ENCODE measurements around the gene IQCK.

The IQCK gene

GRCh38 chr16:19872179-19872863 is 154.2 kb downstream of the IQCK start:
- H3K36me3 ChIP-seq (ENCODE audit: insufficient read depth, low read length): no peaks in the 10 kb centered on the region

GRCh38 chr16:19872935-19873334 is 154.9 kb downstream of the IQCK start:
- Histone ChIP-seq H3K4me3 (no peak overlapping the region), H3K27ac (no peak overlapping the region), H3K9ac (ENCODE audit: insufficient read length) (no peak overlapping the region), H3K9me3 (ENCODE audit: low read depth, low read length) (no peaks in the 10 kb centered on the region), H3K36me3 (ENCODE audit: insufficient read depth, low read length) (no peaks in the 10 kb centered on the region)
- TF ChIP-seq EZH2 (IDR thresholded peaks at IDR 0.05) (no peak), POLR2AphosphoS5 (IDR thresholded peaks at IDR 0.05; ENCODE audit: borderline replicate concordance, low read depth, low read length) (no peak), FOXP2 (optimal IDR thresholded peaks at IDR 0.05; ENCODE audit: control extremely low read depth, extremely low read length, insufficient read depth) (no peak)
- no peak for DNase-seq (ENCODE audit: low read depth, low spot score)

More at GRCh38 chr16:19872179-19872863, 154.2 kb downstream of the IQCK start:
- no peaks in the 10 kb centered on the region for H3K9me3 ChIP-seq (ENCODE audit: low read depth, low read length)
- no peak for DNase-seq (ENCODE audit: low read depth, low spot score)
- no peak overlapping the region for H3K4me3 ChIP-seq
- TF ChIP-seq POLR2AphosphoS5 (IDR thresholded peaks at IDR 0.05; ENCODE audit: borderline replicate concordance, low read depth, low read length) (no peak), FOXP2 (optimal IDR thresholded peaks at IDR 0.05; ENCODE audit: control extremely low read depth, extremely low read length, insufficient read depth) (no peak), EZH2 (IDR thresholded peaks at IDR 0.05) (no peak)
- no peak overlapping the region for H3K9ac ChIP-seq (ENCODE audit: insufficient read length)
- no peak overlapping the region for H3K27ac ChIP-seq

- Histone ChIP-seq H3K36me3 (ENCODE audit: insufficient read depth, low read length) (no peaks in the 10 kb centered on the region), H3K27ac (no peak overlapping the region), H3K9ac (ENCODE audit: insufficient read length) (no peak overlapping the region), H3K4me3 (no peak overlapping the region), H3K9me3 (ENCODE audit: low read depth, low read length) (no peaks in the 10 kb centered on the region)
- DNase-seq (ENCODE audit: low read depth, low spot score): no peak
- TF ChIP-seq EZH2 (IDR thresholded peaks at IDR 0.05): no peak
- no peak for TF ChIP-seq FOXP2 (optimal IDR thresholded peaks at IDR 0.05; ENCODE audit: control extremely low read depth, extremely low read length, insufficient read depth)
- no peak for TF ChIP-seq POLR2AphosphoS5 (IDR thresholded peaks at IDR 0.05; ENCODE audit: borderline replicate concordance, low read depth, low read length)
These were observed 156.0 kb downstream of the IQCK start for GRCh38 chr16:19874026-19874425.

- Histone ChIP-seq H3K4me3 (no peak overlapping the region), H3K9ac (ENCODE audit: insufficient read length) (no peak overlapping the region), H3K27ac (no peak overlapping the region), H3K9me3 (ENCODE audit: low read depth, low read length) (no peaks in the 10 kb centered on the region), H3K36me3 (ENCODE audit: insufficient read depth, low read length) (no peaks in the 10 kb centered on the region)
- no peak for TF ChIP-seq EZH2 (IDR thresholded peaks at IDR 0.05)
- no peak for TF ChIP-seq POLR2AphosphoS5 (IDR thresholded peaks at IDR 0.05; ENCODE audit: borderline replicate concordance, low read depth, low read length)
- TF ChIP-seq FOXP2 (optimal IDR thresholded peaks at IDR 0.05; ENCODE audit: control extremely low read depth, extremely low read length, insufficient read depth): no peak
- no peak for DNase-seq (ENCODE audit: low read depth, low spot score)
These were observed 156.9 kb downstream of the IQCK start for GRCh38 chr16:19874851-19875546.

GRCh38 chr16:19875900-19876299 is 157.8 kb downstream of the IQCK start:
- H3K27ac ChIP-seq: no peak overlapping the region

GRCh38 chr16:19876501-19877059 is 158.5 kb downstream of the IQCK start:
- Histone ChIP-seq H3K9me3 (ENCODE audit: low read depth, low read length) (no peaks in the 10 kb centered on the region), H3K27ac (no peak overlapping the region), H3K4me3 (no peak overlapping the region), H3K9ac (ENCODE audit: insufficient read length) (no peak overlapping the region), H3K36me3 (ENCODE audit: insufficient read depth, low read length) (no peaks in the 10 kb centered on the region)
- no peak for DNase-seq (ENCODE audit: low read depth, low spot score)
- TF ChIP-seq POLR2AphosphoS5 (IDR thresholded peaks at IDR 0.05; ENCODE audit: borderline replicate concordance, low read depth, low read length) (no peak), FOXP2 (optimal IDR thresholded peaks at IDR 0.05; ENCODE audit: control extremely low read depth, extremely low read length, insufficient read depth) (no peak), EZH2 (IDR thresholded peaks at IDR 0.05) (no peak)

More at GRCh38 chr16:19875900-19876299, 157.8 kb downstream of the IQCK start:
- DNase-seq (ENCODE audit: low read depth, low spot score): no peak
- Histone ChIP-seq H3K4me3 (no peak overlapping the region), H3K9me3 (ENCODE audit: low read depth, low read length) (no peaks in the 10 kb centered on the region), H3K36me3 (ENCODE audit: insufficient read depth, low read length) (no peaks in the 10 kb centered on the region), H3K9ac (ENCODE audit: insufficient read length) (no peak overlapping the region)
- no peak for TF ChIP-seq POLR2AphosphoS5 (IDR thresholded peaks at IDR 0.05; ENCODE audit: borderline replicate concordance, low read depth, low read length)
- TF ChIP-seq FOXP2 (optimal IDR thresholded peaks at IDR 0.05; ENCODE audit: control extremely low read depth, extremely low read length, insufficient read depth): no peak
- TF ChIP-seq EZH2 (IDR thresholded peaks at IDR 0.05): no peak

- Histone ChIP-seq H3K9ac (ENCODE audit: insufficient read length) (no peak overlapping the region), H3K27ac (no peak overlapping the region), H3K36me3 (ENCODE audit: insufficient read depth, low read length) (no peaks in the 10 kb centered on the region), H3K9me3 (ENCODE audit: low read depth, low read length) (no peaks in the 10 kb centered on the region), H3K4me3 (no peak overlapping the region)
- no peak for TF ChIP-seq EZH2 (IDR thresholded peaks at IDR 0.05)
- no peak for DNase-seq (ENCODE audit: low read depth, low spot score)
These were observed 160.7 kb downstream of the IQCK start for GRCh38 chr16:19878757-19879156.

DNA sequence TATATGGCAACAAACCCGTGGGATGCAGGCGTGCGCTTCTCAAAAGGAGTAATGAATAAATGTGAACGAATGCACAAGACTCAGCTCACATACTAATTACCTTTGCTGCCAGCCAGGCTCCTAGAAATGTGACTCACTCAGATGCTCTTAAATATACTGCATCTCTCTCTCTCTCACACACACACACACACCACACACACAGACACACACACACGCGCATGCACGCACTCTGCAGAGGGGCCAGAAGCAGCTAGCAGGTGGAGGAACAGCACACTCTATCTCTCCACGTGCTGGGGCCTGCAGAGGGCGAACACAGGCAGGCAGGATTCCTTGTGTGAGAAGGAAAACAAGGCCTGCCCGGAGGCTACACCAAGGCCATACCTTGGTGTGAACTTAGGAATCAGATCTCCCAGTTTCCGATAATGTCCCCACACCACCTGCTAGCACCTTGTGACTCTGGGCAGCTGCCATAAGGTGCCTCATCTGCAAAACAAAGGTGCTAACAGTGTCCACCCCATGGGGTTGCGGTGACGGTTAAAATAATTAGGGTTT is 161.2 kb downstream of the IQCK start:
- no peak overlapping the region for H3K4me3 ChIP-seq
- no peak for DNase-seq (ENCODE audit: low read depth, low spot score)
- no peak overlapping the region for H3K9ac ChIP-seq (ENCODE audit: insufficient read length)
- H3K36me3 ChIP-seq (ENCODE audit: insufficient read depth, low read length): no peaks in the 10 kb centered on the region
- H3K27ac ChIP-seq: no peak overlapping the region
- no peaks in the 10 kb centered on the region for H3K9me3 ChIP-seq (ENCODE audit: low read depth, low read length)
- TF ChIP-seq POLR2AphosphoS5 (IDR thresholded peaks at IDR 0.05; ENCODE audit: borderline replicate concordance, low read depth, low read length) (no peak), EZH2 (IDR thresholded peaks at IDR 0.05) (no peak), FOXP2 (optimal IDR thresholded peaks at IDR 0.05; ENCODE audit: control extremely low read depth, extremely low read length, insufficient read depth) (no peak)

Data from SK-N-MC (cell line).